ENCODE data around the gene SNIP1.

- TF ChIP-seq EZH2 (IDR thresholded peaks at IDR 0.05; ENCODE audit: low read depth, unreplicated experiment) (no peak), CTCF (conservative IDR thresholded peaks at IDR 0.05; ENCODE audit: low read depth in 2 of 2) (no peak), POLR2AphosphoS5 (IDR thresholded peaks at IDR 0.05; ENCODE audit: low read depth) (no peak), CREB1 (CRISPR knock-in tag; IDR thresholded peaks at IDR 0.05; ENCODE audit: low read depth) (no peak), EZH2phosphoT487 (IDR thresholded peaks at IDR 0.05; ENCODE audit: unreplicated experiment) (no peak), REST (IDR thresholded peaks at IDR 0.05; ENCODE audit: unreplicated experiment) (no peak), ETS1 (IDR thresholded peaks at IDR 0.05) (no peak), ZNF331 (CRISPR knock-in tag; IDR thresholded peaks at IDR 0.05; ENCODE audit: low read depth) (no peak), ZNF114 (CRISPR knock-in tag; IDR thresholded peaks at IDR 0.05) (no peak), JUNB (IDR thresholded peaks at IDR 0.05; ENCODE audit: unreplicated experiment) (no peak), ZNF462 (CRISPR knock-in tag; IDR thresholded peaks at IDR 0.05) (no peak), NANOG (IDR thresholded peaks at IDR 0.05; ENCODE audit: borderline replicate concordance) (no peak), STAT1 (IDR thresholded peaks at IDR 0.05; ENCODE audit: unreplicated experiment) (no peak)
These were observed 12.9 kb upstream of the SNIP1 start for GRCh38 chr1:37567023-37567422.

Data from GM23338 (cell line).